Nephron (organoid): ENCODE data around the gene IGFL4.

ENCODE experiments used
- H3K27ac Mint-ChIP-seq, 3 experiments: 2 replicates each; pipeline ENCODE4 v1.8.0; 2020; ENCODE audit warnings: mixed read lengths in 3 of 3, mild to moderate bottlenecking in 2 of 3, moderate library complexity in 1 of 3
- H3K27me3 Mint-ChIP-seq: 2 replicates; pipeline ENCODE4 v1.8.0; 2021; ENCODE audit warnings: low read depth, mild to moderate bottlenecking, moderate library complexity, mixed read lengths
- H3K36me3 Mint-ChIP-seq: 2 replicates; pipeline ENCODE4 v1.8.0; 2020; ENCODE audit warnings: low read depth, mixed read lengths
- H3K4me1 Mint-ChIP-seq: 2 replicates; pipeline ENCODE4 v1.8.0; 2020; ENCODE audit warnings: mixed read lengths
- H3K4me3 Mint-ChIP-seq, 3 experiments: 2 replicates each; pipeline ENCODE4 v1.8.0; 2020; ENCODE audit warnings: mild to moderate bottlenecking in 3 of 3, mixed read lengths in 3 of 3, moderate library complexity in 2 of 3
- H3K9me3 Mint-ChIP-seq: 2 replicates; pipeline ENCODE4 v1.8.0; 2020; ENCODE audit warnings: mixed read lengths
- CTCF ChIP-seq, 3 experiments: fragments of 200-600 bp; sonication (generic); IDR thresholded peaks; one replicate each; pipeline ENCODE4 v1.5.0; 2021; ENCODE audit warnings: antibody characterized with exemption in 3 of 3; ENCODE audit not compliant: unreplicated experiment in 3 of 3

IGFL4 gene

DNA sequence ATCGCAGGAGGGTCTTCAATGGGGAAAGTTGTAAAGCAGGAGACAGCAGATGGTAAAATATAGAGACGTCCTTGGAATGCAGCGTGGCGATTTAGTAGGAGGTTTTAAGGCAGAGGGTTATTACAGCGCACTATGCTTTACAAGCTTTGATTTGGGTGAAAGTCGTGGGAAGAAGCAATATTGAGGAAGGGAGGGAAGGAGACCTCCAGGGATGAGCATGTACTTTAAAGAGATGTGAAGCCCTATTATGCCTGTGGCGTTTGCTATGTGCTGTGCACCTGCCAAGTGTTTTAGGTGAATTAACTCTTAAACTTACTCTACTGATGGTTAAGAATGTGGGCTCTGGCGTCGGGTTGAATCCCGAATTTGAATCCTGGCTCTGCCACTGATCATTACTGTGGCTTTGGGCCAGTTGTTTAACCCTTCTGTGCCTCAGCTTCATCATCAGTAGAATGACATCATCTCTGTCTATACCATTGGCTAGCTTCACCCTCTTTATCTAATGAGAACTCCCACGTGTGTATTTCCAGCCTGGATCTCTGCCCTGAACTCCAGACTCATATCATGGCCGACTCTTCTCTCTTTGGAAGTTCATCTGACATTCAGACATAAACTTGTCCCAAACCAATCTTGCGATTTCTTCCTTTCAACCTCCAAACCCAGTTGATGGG, 45.0 kb downstream of the IGFL4 start:
- no peak for TF ChIP-seq CTCF (IDR thresholded peaks at IDR 0.05; ENCODE audit: unreplicated experiment in 3 of 3)
- H3K27me3 Mint-ChIP-seq: peaks cover 21% of the 10 kb centered on the region

DNA sequence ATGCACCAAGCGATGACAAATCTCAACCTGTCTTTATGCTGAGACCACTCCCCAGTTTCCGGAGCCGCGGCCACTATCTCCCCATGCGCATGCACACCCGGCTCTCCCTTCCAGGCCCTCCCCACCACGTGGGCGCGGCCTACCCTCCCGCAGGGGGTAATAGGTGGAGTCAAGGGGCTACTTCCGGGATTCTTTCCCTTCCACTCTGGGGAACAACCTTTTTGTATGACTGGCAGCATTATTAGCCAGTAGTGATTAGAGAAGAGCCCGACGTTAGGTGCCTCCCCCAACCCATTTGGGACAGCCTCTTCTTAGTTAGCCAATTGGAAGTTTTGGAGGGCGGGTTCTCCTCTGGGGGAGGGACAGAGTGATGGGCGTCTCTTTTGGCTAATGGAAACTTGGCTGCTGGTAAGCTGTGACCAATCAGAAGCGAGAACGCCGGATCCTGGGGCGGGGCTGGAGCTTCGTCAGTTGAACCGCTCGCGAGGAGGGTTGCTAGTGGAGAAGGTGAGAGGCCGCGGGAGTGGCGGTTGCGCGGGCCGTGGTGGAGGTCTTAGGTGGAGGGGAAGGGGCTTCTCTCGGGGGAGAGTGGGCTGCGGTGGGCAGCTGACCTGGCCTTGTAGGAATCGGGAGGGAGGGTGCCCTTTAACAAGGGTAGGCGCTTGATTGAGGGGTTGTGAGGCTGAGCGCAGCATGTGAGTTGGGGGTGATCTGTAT, 45.6 kb downstream of the IGFL4 start, which contains the start of gene CCDC61:
CCDC61 (plus strand) TSS at position 470 of the 717 bp plus-strand sequence. CDS start 7,552 bp downstream, outside the sequence.
- Mint-ChIP-seq H3K27me3 (peaks cover 20% of the 10 kb centered on the region), H3K4me1 (peaks cover 23% of the 10 kb centered on the region), H3K9me3 (no peaks in the 10 kb centered on the region), H3K36me3 (no peaks in the 10 kb centered on the region), H3K4me3 (peak within 1 kb of the TSS in 1 of 3 experiments; percentile 57), H3K27ac (no peak within 1 kb of the TSS)
- no peak for TF ChIP-seq CTCF (IDR thresholded peaks at IDR 0.05; ENCODE audit: unreplicated experiment in 3 of 3)

More for the DNA sequence above, 45.0 kb downstream of the IGFL4 start:
- H3K27ac Mint-ChIP-seq: no peak overlapping the region
- peaks cover 26% of the 10 kb centered on the region for H3K4me1 Mint-ChIP-seq
- no peaks in the 10 kb centered on the region for H3K36me3 Mint-ChIP-seq
- no peak overlapping the region for H3K4me3 Mint-ChIP-seq
- H3K9me3 Mint-ChIP-seq: no peaks in the 10 kb centered on the region

- no peak overlapping the region for H3K27ac Mint-ChIP-seq
- no peaks in the 10 kb centered on the region for H3K36me3 Mint-ChIP-seq
- peaks cover 15% of the 10 kb centered on the region for H3K27me3 Mint-ChIP-seq
- TF ChIP-seq CTCF (IDR thresholded peaks at IDR 0.05; ENCODE audit: unreplicated experiment in 3 of 3): no peak
- peak overlapping the region in 1 of 3 experiments; percentile 57 for H3K4me3 Mint-ChIP-seq
- H3K4me1 Mint-ChIP-seq: peaks cover 17% of the 10 kb centered on the region
- H3K9me3 Mint-ChIP-seq: no peaks in the 10 kb centered on the region
Measured at GRCh38 chr19:45994456-45994997, 46.3 kb downstream of the IGFL4 start.

DNA sequence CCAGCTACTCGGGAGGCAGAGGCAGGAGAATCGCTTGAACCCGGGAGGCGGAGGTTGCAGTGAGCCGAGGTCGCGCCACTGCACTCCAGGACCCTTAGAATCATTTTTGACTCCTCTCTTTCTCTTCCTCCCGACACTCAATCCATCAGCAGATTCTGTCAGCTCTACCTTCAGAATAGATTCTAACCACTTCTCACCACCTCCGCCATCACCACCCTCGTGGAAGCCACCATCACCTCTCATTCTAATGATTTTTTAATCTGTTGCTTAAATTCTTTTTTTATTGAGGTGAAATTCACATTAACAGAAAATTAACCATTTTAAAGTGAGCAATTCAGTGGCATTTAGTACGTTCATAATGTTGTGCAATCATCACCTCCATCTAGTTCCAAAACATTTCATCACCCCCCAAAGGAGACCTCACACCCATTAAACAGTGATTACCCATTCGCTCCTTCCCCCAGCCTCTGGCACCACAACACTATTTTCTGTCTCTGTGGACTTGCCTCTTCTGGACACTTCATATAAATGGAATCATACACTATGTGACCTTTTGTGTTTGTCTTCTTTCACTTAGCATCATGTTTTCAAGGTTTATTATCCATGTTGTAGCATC, 50.6 kb downstream of the IGFL4 start:
- no peak for TF ChIP-seq CTCF (IDR thresholded peaks at IDR 0.05; ENCODE audit: unreplicated experiment in 3 of 3)
- Mint-ChIP-seq H3K27ac (no peak overlapping the region), H3K27me3 (peaks cover 29% of the 10 kb centered on the region), H3K4me1 (no peaks in the 10 kb centered on the region), H3K36me3 (no peaks in the 10 kb centered on the region), H3K9me3 (no peaks in the 10 kb centered on the region), H3K4me3 (no peak overlapping the region)
